WI38 (cell line): Measurements from ENCODE around the gene TMUB1.

Experiments used
- H3K4me3 ChIP-seq: 2 replicates; pipeline ENCODE4 v1.5.1; 2011; ENCODE audit warnings: low read depth, mild to moderate bottlenecking, control low read depth, low read length
- CTCF ChIP-seq: IDR thresholded peaks from 2 replicates; pipeline ENCODE4 v1.5.1; 2012; ENCODE audit warnings: low read depth, mild to moderate bottlenecking, control low read depth, low read length

TMUB1 gene

GRCh38 chr7:151070574-151070960 is 12.7 kb downstream of the TMUB1 start:
- TF ChIP-seq CTCF = no peak

GRCh38 chr7:151069841-151070573 is 13.3 kb downstream of the TMUB1 start:
- no peak for TF ChIP-seq CTCF
- no peak overlapping the region for H3K4me3 ChIP-seq

More at GRCh38 chr7:151070574-151070960, 12.7 kb downstream of the TMUB1 start:
- H3K4me3 ChIP-seq = no peak overlapping the region

GRCh38 chr7:151068069-151068773 is 15.1 kb downstream of the TMUB1 start:
- TF ChIP-seq CTCF = no peak

GRCh38 chr7:151066273-151066974 is 16.9 kb downstream of the TMUB1 start:
- no peak for TF ChIP-seq CTCF
- no peak overlapping the region for H3K4me3 ChIP-seq

More at GRCh38 chr7:151068069-151068773, 15.1 kb downstream of the TMUB1 start:
- H3K4me3 ChIP-seq = no peak overlapping the region

GRCh38 chr7:151065516-151065915 is 17.8 kb downstream of the TMUB1 start:
- no peak for TF ChIP-seq CTCF
- no peak overlapping the region for H3K4me3 ChIP-seq

GRCh38 chr7:151064993-151065392 is 18.3 kb downstream of the TMUB1 start:
- H3K4me3 ChIP-seq = no peak overlapping the region
- no peak for TF ChIP-seq CTCF
